Measurements from ENCODE around the gene ARMC9. TPM values are rescaled to one million over a fixed set of nuclear protein-coding genes. Genes with fewer than 3 reads are reported as not detected.

ARMC9 gene
- total RNA-seq, 1 experiment from 2014 or later = 14.9 TPM

DNA sequence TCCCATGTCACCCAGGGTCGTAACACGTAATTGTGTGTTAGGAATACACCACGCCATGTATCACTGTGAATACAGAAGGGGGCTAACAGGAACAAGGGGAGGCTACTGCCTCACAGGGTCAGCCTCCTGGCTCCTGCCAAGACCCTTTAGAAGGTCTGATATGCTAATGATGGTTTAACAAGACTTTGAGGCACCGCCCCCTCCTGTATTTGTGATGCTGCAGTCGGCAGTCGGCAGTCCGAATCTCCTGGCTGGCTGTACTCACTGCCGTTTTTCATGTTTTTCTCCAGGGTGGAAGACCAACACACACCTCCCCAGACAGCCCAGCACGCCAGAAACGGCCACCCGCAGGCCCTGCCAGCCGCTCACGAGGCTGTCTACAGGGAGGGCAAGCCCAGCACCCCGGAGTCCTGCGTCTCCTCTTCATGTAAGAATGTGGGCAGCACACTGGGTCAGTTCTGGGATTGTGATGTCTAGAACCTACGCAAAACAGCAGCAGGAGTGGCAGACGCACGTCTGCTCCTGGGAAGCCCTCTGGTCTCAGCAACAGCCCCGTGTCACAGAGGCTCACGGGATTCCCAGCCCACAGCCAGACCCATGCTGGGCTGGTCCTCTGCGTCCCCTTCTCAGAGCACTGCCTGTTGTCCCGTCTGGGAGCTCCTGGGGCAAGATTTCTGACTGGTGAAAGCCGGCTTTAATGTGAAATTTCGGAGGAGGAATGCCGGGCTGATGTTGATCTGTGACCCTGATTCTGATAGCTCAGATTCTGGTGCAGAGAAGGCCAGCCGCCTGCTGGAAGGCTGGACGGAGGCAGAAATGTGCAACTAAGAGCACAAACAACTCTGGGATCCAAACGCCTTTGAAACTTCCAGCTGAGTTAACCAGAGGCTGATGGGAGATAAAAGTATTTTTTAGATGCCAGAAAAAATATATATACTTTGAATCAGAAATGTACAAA is 157.4 kb downstream of the ARMC9 start:
- intact Hi-C loops (cut with micrococcal nuclease; ENCODE audit: unreplicated experiment) = no loop called here
- Histone ChIP-seq H3K27me3 (replicated peaks; ENCODE audit: insufficient read depth, low read depth, low read length, poor library complexity) (no peaks in the 10 kb centered on the region), H3K27ac (ENCODE audit: low read depth, low read length, poor library complexity, severe bottlenecking) (no peak overlapping the region), H3K4me1 (ENCODE audit: insufficient read depth, low read length, poor library complexity, severe bottlenecking) (no peaks in the 10 kb centered on the region), H3K36me3 (ENCODE audit: insufficient read depth, low read length, poor library complexity, severe bottlenecking) (no peaks in the 10 kb centered on the region), H3K9me3 (ENCODE audit: low read depth, low read length, poor library complexity, severe bottlenecking) (no peaks in the 10 kb centered on the region), H3K4me3 (ENCODE audit: low read depth, low read length, poor library complexity, severe bottlenecking) (no peak overlapping the region)
- no TSS peak for BruUV-seq (replicated peaks)
- TF ChIP-seq EZH2 (IDR thresholded peaks at IDR 0.05; ENCODE audit: borderline replicate concordance, low read depth, low read length, poor library complexity, severe bottlenecking) = no peak
- TF ChIP-seq, protein P1, sequence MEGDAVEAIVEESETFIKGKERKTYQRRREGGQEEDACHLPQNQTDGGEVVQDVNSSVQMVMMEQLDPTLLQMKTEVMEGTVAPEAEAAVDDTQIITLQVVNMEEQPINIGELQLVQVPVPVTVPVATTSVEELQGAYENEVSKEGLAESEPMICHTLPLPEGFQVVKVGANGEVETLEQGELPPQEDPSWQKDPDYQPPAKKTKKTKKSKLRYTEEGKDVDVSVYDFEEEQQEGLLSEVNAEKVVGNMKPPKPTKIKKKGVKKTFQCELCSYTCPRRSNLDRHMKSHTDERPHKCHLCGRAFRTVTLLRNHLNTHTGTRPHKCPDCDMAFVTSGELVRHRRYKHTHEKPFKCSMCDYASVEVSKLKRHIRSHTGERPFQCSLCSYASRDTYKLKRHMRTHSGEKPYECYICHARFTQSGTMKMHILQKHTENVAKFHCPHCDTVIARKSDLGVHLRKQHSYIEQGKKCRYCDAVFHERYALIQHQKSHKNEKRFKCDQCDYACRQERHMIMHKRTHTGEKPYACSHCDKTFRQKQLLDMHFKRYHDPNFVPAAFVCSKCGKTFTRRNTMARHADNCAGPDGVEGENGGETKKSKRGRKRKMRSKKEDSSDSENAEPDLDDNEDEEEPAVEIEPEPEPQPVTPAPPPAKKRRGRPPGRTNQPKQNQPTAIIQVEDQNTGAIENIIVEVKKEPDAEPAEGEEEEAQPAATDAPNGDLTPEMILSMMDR (conservative IDR thresholded peaks at IDR 0.05; ENCODE audit: low read depth, low read length) = no peak
- ChIA-PET CTCF (no interaction called here), POLR2A (ENCODE audit: low non-redundant PET) (no interaction called here)
- DNase-seq (ENCODE audit: low spot score) = no peak

DNA sequence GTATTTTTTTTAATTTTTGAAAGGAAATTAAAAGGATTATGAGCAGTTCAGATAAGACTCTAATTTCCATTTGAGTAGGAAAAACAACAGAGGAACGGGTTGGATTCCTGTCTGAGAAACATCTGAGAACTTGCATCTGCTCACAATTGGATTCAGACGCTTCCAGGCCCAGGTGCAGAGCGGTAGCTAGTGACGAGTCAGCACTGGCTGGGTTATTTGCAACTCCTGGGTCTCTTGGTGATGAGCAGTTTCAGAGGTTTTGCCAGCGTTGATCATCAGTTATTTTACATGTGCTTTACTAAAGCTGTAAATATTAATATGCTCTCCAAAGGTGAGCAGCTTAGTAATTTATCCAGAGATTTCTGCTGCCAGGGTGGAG is 158.0 kb downstream of the ARMC9 start:
- ChIA-PET CTCF (no interaction called here), POLR2A (ENCODE audit: low non-redundant PET) (no interaction called here)
- H3K27me3 ChIP-seq (replicated peaks; ENCODE audit: insufficient read depth, low read depth, low read length, poor library complexity) = no peaks in the 10 kb centered on the region
- BruUV-seq (replicated peaks) = no TSS peak
- DNase-seq (ENCODE audit: low spot score) = no peak
- H3K36me3 ChIP-seq (ENCODE audit: insufficient read depth, low read length, poor library complexity, severe bottlenecking) = no peaks in the 10 kb centered on the region
- no peak overlapping the region for H3K4me3 ChIP-seq (ENCODE audit: low read depth, low read length, poor library complexity, severe bottlenecking)
- intact Hi-C loops (cut with micrococcal nuclease; ENCODE audit: unreplicated experiment) = no loop called here
- no peak overlapping the region for H3K27ac ChIP-seq (ENCODE audit: low read depth, low read length, poor library complexity, severe bottlenecking)
- no peaks in the 10 kb centered on the region for H3K4me1 ChIP-seq (ENCODE audit: insufficient read depth, low read length, poor library complexity, severe bottlenecking)
- no peaks in the 10 kb centered on the region for H3K9me3 ChIP-seq (ENCODE audit: low read depth, low read length, poor library complexity, severe bottlenecking)
- TF ChIP-seq, protein P1 (conservative IDR thresholded peaks at IDR 0.05; ENCODE audit: low read depth, low read length) = no peak
- no peak for TF ChIP-seq EZH2 (IDR thresholded peaks at IDR 0.05; ENCODE audit: borderline replicate concordance, low read depth, low read length, poor library complexity, severe bottlenecking)

DNA sequence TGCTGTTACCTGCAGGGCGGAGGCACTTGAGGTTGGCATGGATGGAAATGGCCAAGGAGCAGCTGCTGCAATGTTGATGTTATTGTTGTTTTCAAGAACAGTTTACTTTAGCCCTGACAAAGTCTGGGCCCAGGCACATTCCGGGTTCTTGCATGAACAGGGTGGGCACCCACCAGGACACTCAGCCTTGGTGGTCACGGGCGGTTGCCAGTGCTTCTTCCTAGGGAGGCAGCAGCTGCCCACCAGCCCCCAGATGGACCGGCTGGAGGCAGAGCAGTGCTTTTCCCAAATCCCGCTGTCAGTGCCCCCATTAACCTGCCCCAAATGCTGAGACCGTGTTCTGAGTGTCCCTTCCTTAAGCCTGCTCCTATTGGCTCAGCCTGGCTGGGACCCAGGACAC is 158.6 kb downstream of the ARMC9 start:
- intact Hi-C loops (cut with micrococcal nuclease; ENCODE audit: unreplicated experiment) = no loop called here
- H3K4me1 ChIP-seq (ENCODE audit: insufficient read depth, low read length, poor library complexity, severe bottlenecking) = no peaks in the 10 kb centered on the region
- CTCF ChIA-PET = no interaction called here
- no TSS peak for BruUV-seq (replicated peaks)
- POLR2A ChIA-PET (ENCODE audit: low non-redundant PET) = no interaction called here
- DNase-seq (ENCODE audit: low spot score) = no peak
- H3K9me3 ChIP-seq (ENCODE audit: low read depth, low read length, poor library complexity, severe bottlenecking) = no peaks in the 10 kb centered on the region
- no peak overlapping the region for H3K27ac ChIP-seq (ENCODE audit: low read depth, low read length, poor library complexity, severe bottlenecking)
- H3K27me3 ChIP-seq (replicated peaks; ENCODE audit: insufficient read depth, low read depth, low read length, poor library complexity) = no peaks in the 10 kb centered on the region
- H3K4me3 ChIP-seq (ENCODE audit: low read depth, low read length, poor library complexity, severe bottlenecking) = no peak overlapping the region
- H3K36me3 ChIP-seq (ENCODE audit: insufficient read depth, low read length, poor library complexity, severe bottlenecking) = no peaks in the 10 kb centered on the region
- TF ChIP-seq EZH2 (IDR thresholded peaks at IDR 0.05; ENCODE audit: borderline replicate concordance, low read depth, low read length, poor library complexity, severe bottlenecking) = no peak
- TF ChIP-seq, protein P1 (conservative IDR thresholded peaks at IDR 0.05; ENCODE audit: low read depth, low read length) = no peak
